GM19239 (cell line): ENCODE data around the gene CELSR2.
"Not testable (repeated sequence)": the region's sequence is repeated elsewhere in the genome, so short reads cannot be mapped to it uniquely, and the experiment has no call there.

Source experiments
- DNase-seq: peaks from one replicate; pipeline ENCODE4 v3.0.0; 2011; ENCODE audit warnings: low spot score; ENCODE audit not compliant: insufficient read length
- FAIRE-seq: peaks from 2 replicates; lab custom pipeline; 2011; peaks lifted over from hg19 to GRCh38; lab: Jason Lieb, UNC

The CELSR2 gene

DNA sequence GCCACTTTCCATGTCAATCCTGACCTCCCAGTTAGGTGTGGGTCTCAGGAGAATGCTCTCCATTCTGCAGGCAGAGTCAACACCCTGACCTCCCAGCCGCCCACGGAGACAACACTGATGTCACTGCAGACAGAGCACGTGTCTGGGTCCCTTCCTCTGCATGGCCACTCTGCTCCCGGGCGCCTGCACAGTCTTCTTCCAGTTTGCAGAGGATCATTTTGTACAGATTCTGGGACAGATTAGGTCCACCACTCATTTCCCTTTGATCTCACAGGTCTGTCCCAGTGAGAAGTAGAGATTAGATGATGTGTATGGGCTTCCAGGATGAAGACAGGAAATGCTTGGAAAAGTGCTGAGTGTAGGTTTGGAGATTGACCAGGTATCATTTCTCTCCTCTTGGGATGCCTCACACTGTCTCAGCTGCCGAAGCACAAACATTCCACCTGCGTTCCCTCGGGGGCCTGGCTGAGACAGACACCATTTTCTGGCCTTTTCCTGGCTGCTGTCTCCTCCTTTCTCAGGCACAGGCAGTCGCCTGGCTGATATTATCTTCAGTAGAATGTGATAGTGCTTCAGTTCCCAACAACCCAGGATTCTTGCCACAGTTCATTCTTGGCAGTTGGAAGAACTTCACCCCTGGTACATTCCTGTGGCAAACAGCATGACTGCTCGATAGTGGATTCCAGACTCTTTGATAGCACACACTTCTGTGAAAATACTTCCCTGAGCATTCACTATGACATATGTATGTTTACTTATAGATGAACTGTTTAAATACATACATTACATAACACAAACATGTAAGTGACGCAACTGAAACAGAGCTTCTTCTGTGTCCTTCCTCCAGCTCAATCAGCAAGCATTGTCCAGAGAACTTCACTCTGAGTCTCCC, 49.6 kb downstream of the CELSR2 start:
- FAIRE-seq = no peak

DNA sequence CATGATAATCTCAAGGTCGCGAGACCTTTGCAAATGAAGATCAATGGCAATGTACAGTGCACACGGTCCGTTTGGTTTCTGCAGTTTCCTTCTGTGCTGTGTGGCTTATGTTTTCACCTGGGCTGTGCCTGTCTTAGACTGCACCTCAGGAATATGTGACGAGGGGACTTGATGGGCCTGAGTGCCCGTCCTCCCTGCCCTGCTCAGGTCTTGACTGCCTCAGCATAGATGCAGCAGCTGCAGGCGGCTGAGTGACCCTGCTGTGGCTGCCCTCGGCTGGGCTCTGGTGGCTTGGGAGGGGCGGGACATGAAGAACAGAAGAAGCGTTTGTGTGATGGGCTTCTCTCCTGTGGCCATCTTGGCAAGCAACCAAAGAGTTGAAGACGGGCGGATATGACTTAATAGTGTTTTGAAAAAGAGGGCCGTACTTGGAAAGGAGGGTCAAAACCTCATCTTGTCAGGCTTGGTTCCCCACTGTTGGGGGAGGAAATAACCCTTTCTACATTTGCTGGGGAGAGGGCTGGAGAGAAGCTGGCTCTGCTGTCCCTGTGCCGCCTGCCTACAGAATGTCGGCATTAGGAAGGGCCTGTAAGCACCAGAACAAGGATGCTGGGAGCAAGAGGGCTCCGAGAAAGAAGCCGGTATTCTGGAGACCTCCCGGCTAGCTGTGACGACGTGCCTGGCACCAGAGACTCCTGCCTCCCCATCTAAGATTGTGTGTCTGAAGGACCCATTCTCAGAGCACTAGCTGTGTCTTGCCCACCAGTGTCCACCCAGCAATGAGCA, 50.4 kb downstream of the CELSR2 start:
- DNase-seq (no peak), FAIRE-seq (no peak)

More for the DNA sequence above, 49.6 kb downstream of the CELSR2 start:
- no peak for DNase-seq

- DNase-seq = no peak
- no peak for FAIRE-seq
Measured at GRCh38 chr1:109300650-109301151, 51.4 kb downstream of the CELSR2 start.

- FAIRE-seq = no peak
- no peak for DNase-seq
Measured at GRCh38 chr1:109301874-109302273, 52.5 kb downstream of the CELSR2 start.

GRCh38 chr1:109304226-109304920, 55.0 kb downstream of the CELSR2 start:
- DNase-seq = no peak
- no peak for FAIRE-seq

GRCh38 chr1:109305991-109306390, 56.7 kb downstream of the CELSR2 start:
- not testable (repeated sequence) for FAIRE-seq, DNase-seq

- DNase-seq (no peak), FAIRE-seq (no peak)
Measured at GRCh38 chr1:109306832-109307273, 57.5 kb downstream of the CELSR2 start, which contains the start of gene MYBPHL. Gene MYBPHL (minus strand): TSS chr1:109307011. CDS start chr1:109306991, 20 bp downstream.

- DNase-seq (no peak), FAIRE-seq (no peak)
Measured at GRCh38 chr1:109307274-109308021, 58.1 kb downstream of the CELSR2 start.

- FAIRE-seq (no peak), DNase-seq (no peak)
Measured at GRCh38 chr1:109309347-109309746, 60.0 kb downstream of the CELSR2 start.

DNA sequence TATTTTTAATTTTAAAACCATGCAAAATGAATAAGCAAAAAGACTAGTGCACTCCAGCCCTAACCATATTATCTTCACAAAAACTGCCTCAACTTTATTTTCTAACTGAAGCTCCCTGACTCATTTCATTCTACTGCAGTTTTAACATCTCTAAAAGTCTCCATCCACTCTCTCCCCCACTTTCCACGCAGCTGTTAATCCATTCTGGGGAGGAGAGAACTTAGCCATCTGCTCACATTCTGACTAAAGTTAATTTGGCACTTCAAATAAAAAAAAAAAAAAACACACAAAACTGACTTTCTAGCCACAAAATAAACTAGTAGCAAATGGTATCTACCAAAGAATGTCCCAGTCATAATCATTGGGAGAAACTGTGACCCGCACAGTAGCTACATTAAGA, 62.9 kb downstream of the CELSR2 start:
- DNase-seq = no peak
- FAIRE-seq = no peak

GRCh38 chr1:109312978-109313775, 63.8 kb downstream of the CELSR2 start:
- no peak for DNase-seq
- no peak for FAIRE-seq

DNA sequence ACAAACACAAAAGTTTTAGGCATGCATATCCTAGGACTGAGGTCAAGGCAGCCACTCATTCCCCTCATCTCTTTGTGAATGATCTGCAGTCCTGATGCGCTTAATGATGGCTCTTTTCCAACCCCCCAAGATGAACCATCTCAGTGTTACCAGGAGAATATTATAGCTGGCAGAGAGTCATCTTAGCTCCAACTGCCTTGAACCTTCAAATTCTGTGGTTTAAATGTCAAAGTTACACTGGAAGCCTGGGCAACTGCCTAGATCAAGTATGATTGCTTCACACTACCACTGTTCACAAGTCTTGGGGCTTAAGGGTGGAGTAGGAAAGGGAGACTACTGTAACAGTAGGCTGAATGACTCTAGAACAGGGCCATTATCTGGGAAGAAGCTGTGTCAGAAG, 65.5 kb downstream of the CELSR2 start:
- FAIRE-seq (no peak), DNase-seq (no peak)

DNA sequence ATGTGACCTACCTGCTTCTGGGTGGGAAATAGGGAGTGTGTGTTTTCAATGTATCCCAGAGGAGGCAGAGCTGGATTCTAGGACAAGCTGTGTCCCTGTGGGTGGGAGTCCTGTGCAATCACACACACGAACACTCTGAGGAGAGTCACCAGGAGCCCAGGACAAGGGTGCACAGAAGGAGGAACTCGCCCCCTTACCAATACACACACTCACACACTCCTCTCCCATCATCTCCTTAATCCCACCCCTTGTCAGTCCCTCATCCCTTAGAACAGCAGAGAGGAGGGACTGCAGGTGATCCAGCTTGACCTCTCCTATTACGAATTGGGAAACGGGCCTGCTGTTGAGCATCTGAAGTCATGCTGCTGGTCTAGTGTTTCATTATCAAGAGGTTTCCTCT, 65.9 kb downstream of the CELSR2 start:
- FAIRE-seq = no peak
- DNase-seq = no peak

GRCh38 chr1:109316506-109316905, 67.2 kb downstream of the CELSR2 start:
- FAIRE-seq = no peak
- no peak for DNase-seq

DNA sequence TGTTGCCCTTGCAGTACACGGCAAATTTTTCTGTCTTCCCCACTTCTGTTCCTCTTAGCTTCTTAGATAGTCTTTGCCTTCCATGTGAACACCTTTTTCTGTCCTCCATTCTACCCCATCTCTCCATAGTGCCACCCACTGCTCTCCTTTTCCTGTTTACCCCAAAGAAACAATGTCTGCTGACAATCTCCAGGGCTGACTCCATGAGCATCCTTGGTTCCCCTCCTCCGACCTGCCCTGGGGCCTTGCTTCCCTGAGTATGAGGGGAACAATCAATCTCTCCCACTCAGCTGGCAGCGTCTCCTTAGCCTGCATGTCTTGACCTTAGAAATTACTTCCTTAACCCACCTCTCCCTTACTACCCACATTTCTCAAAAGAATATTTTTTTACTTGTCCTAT, 69.8 kb downstream of the CELSR2 start:
- FAIRE-seq (no peak), DNase-seq (no peak)

GRCh38 chr1:109322974-109323373, 73.6 kb downstream of the CELSR2 start:
- no peak for FAIRE-seq
- no peak for DNase-seq
